Renal pelvis (tissue), 4 donors: ENCODE measurements around the gene CCR2. TPM values are rescaled to one million over a fixed set of nuclear protein-coding genes. Genes with fewer than 3 reads are reported as not detected.

Experiments
- DNase-seq: peaks from one replicate; pipeline ENCODE4 v3.0.0-alpha.2; 2013
- polyA plus RNA-seq, 3 donors: library from polyadenylated mRNA; unstranded; fragments of 120-200 nt; gene quantifications; one replicate each; pipeline ENCODE4 v1.2.1, GENCODE V29; 2013; ENCODE audit not compliant: insufficient read length in 3 of 3

Gene CCR2
- polyA plus RNA-seq, 3 donors: 0.87 to 1.9 (median 1.6) TPM

- no peak for DNase-seq
These were observed 567 bp downstream of the CCR2 start for GRCh38 chr3:46354478-46354877.

GRCh38 chr3:46354984-46355383 is 1.1 kb downstream of the CCR2 start:
- DNase-seq: no peak

- no peak for DNase-seq
These were observed 2.4 kb downstream of the CCR2 start for GRCh38 chr3:46356276-46356675.

- no peak for DNase-seq
These were observed 3.0 kb downstream of the CCR2 start for GRCh38 chr3:46356909-46357308.

GRCh38 chr3:46358466-46358865 is 4.6 kb downstream of the CCR2 start:
- no peak for DNase-seq

- DNase-seq: no peak
These were observed 6.0 kb downstream of the CCR2 start for GRCh38 chr3:46359733-46360493.

GRCh38 chr3:46360907-46361306 is 7.0 kb downstream of the CCR2 start:
- no peak for DNase-seq

- no peak for DNase-seq
These were observed 7.7 kb downstream of the CCR2 start for GRCh38 chr3:46361408-46362283.

GRCh38 chr3:46365041-46365440 is 11.1 kb downstream of the CCR2 start:
- no peak for DNase-seq

GRCh38 chr3:46365737-46366524 is 12.0 kb downstream of the CCR2 start:
- no peak for DNase-seq

GRCh38 chr3:46367811-46368210 is 13.9 kb downstream of the CCR2 start:
- no peak for DNase-seq

- DNase-seq: no peak
These were observed 14.7 kb downstream of the CCR2 start for GRCh38 chr3:46368569-46368968.

GRCh38 chr3:46369151-46369550 is 15.2 kb downstream of the CCR2 start:
- DNase-seq: no peak

- no peak for DNase-seq
These were observed 15.8 kb downstream of the CCR2 start for GRCh38 chr3:46369675-46370132.

- DNase-seq: no peak
These were observed 17.1 kb downstream of the CCR2 start, which contains the start of gene CCR5 for GRCh38 chr3:46370839-46371518. CCR5 (plus strand) TSS chr3:46370946; CDS start chr3:46372903, 1,957 bp downstream.

GRCh38 chr3:46371519-46372340 is 17.8 kb downstream of the CCR2 start:
- DNase-seq: no peak

GRCh38 chr3:46372492-46373359 is 18.8 kb downstream of the CCR2 start:
- DNase-seq: no peak

- no peak for DNase-seq
These were observed 20.8 kb downstream of the CCR2 start for GRCh38 chr3:46374755-46375154.

GRCh38 chr3:46375218-46375617 is 21.3 kb downstream of the CCR2 start:
- no peak for DNase-seq

- DNase-seq: no peak
These were observed 21.9 kb downstream of the CCR2 start for GRCh38 chr3:46375814-46376213.
